AG10803 (cell line): ENCODE measurements around the gene SIDT1.

Experiments used
- DNase-seq: peaks from one replicate; pipeline ENCODE4 v3.0.0; 2010; ENCODE audit warnings: low read depth
- H3K4me3 ChIP-seq: 2 replicates; pipeline ENCODE4 v1.5.1; 2011; ENCODE audit warnings: mild to moderate bottlenecking, low read length, control low read depth
- TF ChIP-seq, protein P1 (sequence below): conservative IDR thresholded peaks from 2 replicates; pipeline ENCODE4 v1.5.1; 2011; ENCODE audit warnings: mild to moderate bottlenecking, low read length, control low read depth, inconsistent platforms

The SIDT1 gene

DNA sequence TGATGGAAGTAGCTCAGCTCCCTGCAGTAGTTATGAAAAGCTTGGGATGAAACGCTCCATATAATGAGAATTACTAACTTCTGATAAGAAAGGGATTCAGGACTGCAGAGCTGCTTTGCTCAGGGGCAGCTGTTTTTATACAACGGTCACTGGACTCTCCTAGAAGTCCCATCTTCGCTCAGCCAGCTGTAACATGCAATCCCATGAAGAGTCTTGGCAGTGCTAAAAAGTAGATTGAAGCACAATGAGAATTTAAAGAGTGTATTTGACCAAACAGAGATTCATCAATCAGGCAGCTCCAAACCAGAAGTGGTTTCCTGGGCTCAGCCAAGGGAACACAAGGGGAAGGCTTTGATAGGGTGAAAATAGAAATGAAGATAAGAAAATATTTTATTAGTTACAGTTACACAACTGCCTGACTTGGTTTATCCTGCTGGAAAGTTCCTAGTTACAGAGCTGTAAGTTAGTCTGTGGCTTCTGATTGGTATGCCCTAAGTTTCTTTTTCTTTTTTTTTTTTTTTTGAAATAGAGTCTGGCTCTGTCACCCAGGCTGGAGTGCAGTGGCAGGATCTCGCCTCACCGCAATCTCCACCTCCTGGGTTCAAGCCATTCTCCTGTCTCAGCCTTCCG, 24.1 kb downstream of the SIDT1 start:
- TF ChIP-seq, protein P1, sequence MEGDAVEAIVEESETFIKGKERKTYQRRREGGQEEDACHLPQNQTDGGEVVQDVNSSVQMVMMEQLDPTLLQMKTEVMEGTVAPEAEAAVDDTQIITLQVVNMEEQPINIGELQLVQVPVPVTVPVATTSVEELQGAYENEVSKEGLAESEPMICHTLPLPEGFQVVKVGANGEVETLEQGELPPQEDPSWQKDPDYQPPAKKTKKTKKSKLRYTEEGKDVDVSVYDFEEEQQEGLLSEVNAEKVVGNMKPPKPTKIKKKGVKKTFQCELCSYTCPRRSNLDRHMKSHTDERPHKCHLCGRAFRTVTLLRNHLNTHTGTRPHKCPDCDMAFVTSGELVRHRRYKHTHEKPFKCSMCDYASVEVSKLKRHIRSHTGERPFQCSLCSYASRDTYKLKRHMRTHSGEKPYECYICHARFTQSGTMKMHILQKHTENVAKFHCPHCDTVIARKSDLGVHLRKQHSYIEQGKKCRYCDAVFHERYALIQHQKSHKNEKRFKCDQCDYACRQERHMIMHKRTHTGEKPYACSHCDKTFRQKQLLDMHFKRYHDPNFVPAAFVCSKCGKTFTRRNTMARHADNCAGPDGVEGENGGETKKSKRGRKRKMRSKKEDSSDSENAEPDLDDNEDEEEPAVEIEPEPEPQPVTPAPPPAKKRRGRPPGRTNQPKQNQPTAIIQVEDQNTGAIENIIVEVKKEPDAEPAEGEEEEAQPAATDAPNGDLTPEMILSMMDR, result no peak
- no peak for DNase-seq
- H3K4me3 ChIP-seq, result no peak overlapping the region

DNA sequence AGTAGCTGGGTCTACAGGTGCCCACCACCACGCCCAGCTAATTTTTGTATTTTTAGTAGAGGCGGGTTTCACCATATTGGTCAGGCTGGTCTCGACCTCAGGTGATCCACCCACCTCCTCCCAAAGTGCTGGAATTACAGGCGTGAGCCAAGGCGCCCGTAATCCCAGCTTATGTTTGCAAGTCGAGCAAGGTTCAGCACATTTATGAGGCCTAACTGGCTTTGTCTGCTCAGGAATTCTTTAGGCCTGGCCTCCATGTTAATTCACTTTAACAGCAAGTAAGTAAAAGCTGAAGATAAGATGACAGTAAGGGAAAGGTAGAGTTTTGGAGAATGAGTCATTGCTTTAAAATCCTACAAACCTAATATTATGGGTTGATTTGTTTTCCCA, 24.6 kb downstream of the SIDT1 start:
- TF ChIP-seq, protein P1, result no peak
- no peak overlapping the region for H3K4me3 ChIP-seq
- DNase-seq, result no peak

DNA sequence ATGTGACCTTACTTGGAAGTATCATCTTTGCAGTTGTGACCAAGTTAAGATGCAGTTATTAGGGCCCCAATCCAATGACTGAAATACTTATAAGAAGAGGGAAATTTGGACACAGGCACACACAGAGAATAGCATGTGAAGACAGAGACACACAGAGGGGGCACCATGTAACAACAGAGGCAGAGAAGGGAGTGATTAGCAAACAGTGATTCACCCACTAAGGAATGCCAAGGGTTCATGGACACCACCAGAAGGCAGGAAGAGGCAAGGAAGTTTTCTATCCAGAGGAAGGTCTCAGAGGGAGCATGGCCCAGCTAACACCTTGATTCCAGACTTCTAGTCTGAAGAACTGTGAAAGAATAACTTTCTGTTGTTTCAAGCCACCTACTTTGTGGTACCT, 25.0 kb downstream of the SIDT1 start:
- peak; percentile 32 for DNase-seq
- no peak overlapping the region for H3K4me3 ChIP-seq
- TF ChIP-seq, protein P1, result 0 out of 2 replicates have a peak, but pooled peaks have one; percentile 9

DNA sequence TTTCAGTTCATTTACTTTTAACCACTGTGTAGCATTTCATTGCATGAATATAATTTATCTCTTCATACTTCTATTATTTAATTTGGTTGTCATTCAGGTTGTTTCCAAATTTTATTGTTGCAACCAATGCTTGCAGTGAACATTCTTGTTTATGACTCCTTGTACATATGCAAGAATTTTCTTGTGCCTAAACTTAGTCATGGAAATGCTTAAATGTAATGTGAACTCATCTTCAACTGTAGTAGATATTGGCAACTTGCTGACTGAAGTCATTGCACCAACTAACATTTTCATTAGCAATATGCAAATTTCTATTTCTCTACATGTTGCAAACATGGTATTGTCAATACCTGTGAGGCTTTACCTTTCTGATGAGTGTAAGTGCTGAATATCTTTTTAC, 26.7 kb downstream of the SIDT1 start:
- no peak overlapping the region for H3K4me3 ChIP-seq
- TF ChIP-seq, protein P1, result no peak
- no peak for DNase-seq

DNA sequence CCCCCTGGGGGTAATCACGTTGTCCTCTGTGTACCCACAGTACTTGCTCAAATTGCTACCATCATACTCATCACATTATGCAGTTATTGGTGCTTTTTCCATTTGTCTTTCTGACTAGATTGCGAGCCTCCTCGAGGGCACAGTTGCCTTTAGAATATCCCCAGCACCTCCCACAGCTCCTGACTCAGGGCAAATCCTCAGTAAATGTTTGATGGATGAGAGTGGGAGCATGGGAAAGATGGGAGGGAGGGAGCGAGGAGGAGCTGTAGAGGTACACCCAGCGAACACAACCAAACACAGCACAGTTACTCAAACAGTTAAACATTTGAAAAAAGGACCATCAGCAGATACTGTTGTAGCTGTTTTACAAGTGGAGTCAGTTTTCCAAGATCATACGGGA, 27.9 kb downstream of the SIDT1 start:
- H3K4me3 ChIP-seq, result no peak overlapping the region
- TF ChIP-seq, protein P1, result no peak
- DNase-seq, result no peak

DNA sequence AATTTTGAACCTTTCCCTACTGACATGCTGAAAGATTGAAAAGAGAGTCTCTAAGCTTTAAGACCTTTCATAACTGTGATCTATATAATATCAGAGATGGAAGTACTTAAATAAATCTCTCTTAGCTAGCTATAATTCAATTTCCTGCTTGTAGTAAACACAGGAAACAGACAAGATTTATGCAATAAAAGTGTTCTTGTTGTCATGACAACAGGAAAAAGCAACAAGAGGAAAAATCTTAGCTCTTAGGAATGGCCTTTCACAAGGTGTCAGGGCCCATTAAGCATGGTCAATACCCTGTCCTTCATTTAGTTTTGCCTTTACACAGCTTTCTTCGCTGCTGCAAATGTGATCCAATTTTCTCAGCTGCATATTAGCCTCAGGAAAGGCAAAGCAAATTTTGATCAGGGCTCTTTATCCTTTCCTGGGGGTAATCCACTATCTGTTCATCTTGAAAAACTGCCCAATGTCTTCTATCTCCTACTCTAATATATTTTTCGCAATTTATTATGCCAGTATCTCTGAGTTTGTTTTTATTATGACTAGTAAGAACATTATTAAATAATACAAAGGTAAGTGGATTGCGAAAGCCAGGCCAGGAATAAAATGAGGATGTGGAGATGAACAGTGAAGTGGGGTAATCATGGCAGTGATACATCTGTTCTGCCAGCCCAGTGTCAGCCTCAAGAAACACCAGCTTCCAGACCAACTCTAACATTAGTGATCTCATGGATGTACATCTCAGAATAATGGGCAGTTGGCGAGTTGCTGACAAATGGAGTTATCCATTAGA, 28.7 kb downstream of the SIDT1 start:
- no peak overlapping the region for H3K4me3 ChIP-seq
- TF ChIP-seq, protein P1, result no peak
- peak; percentile 6 for DNase-seq

DNA sequence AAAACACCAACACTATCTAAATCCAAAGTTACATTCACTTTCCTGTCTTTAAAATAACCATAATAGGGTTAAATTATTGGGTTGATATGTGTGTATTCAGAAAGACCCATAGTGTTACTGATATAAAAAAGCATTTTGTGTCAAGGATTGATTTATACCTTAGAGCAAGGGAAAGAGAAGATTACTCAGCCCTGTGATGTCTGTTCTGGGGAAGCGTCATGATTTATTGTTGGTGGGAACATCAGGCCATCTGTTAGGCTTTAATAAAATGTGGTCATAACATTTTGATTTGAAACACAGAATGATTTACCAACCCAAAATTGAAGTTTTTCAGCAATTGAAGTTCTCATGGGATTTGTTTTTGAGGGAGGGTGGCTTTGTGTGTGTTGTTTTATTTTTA, 33.2 kb downstream of the SIDT1 start:
- H3K4me3 ChIP-seq, result no peak overlapping the region
- DNase-seq, result no peak
- TF ChIP-seq, protein P1, result no peak
